Esophagus muscularis mucosa (tissue), 4 donors: ENCODE measurements around the gene UROC1. TPM values are rescaled to one million over a fixed set of nuclear protein-coding genes. Genes with fewer than 3 reads are reported as not detected.

Source experiments
- DNase-seq: peaks from one replicate; pipeline ENCODE4 v3.0.0-alpha.2; 2017; ENCODE audit errors: extremely low spot score
- H3K27ac ChIP-seq, 4 donors: fragments of 200-600 bp; sonication (generic); replicated peaks in 1 of 4; 1 replicate in 3 of 4; 2 replicates in 1 of 4; pipeline ENCODE4 v1.5.1; 2016 to 2019; ENCODE audit warnings: mild to moderate bottlenecking in 1 of 4
- H3K27me3 ChIP-seq, 4 donors: fragments of 200-600 bp; sonication (generic); one replicate each; pipeline versions ENCODE4 v1.5.1 to v1.6.0; 2016 to 2019
- H3K36me3 ChIP-seq, 4 donors: fragments of 200-600 bp; sonication (generic); one replicate each; pipeline ENCODE4 v1.5.1; 2016 to 2019
- H3K4me1 ChIP-seq, 4 donors: fragments of 200-600 bp; sonication (generic); one replicate each; pipeline ENCODE4 v1.5.1; 2016 to 2019
- H3K4me3 ChIP-seq, 4 donors: fragments of 200-600 bp; sonication (generic); 1 replicate in 2 of 4; 2 replicates in 2 of 4; pipeline ENCODE4 v1.5.1; 2016 to 2019; ENCODE audit warnings: mild to moderate bottlenecking in 4 of 4, moderate library complexity in 1 of 4
- H3K9me3 ChIP-seq, 4 donors: fragments of 200-600 bp; sonication (generic); 1 replicate in 3 of 4; 2 replicates in 1 of 4; pipeline ENCODE4 v1.5.1; 2016 to 2019
- CTCF ChIP-seq, 3 experiments: fragments of 200-600 bp in 2 of 3; fragments of 450-650 bp in 1 of 3; sonication (generic) in 2 of 3; IDR thresholded peaks; one replicate each; pipeline ENCODE4 v1.5.1; 2017 to 2019; ENCODE audit warnings: antibody characterized with exemption in 3 of 3, mild to moderate bottlenecking in 2 of 3, moderate library complexity in 1 of 3
- EP300 ChIP-seq: sonication (generic); formaldehyde crosslinking; IDR thresholded peaks from one replicate; pipeline ENCODE4 v1.6.1; 2017; ENCODE audit warnings: antibody characterized with exemption
- POLR2A ChIP-seq: fragments of 450-650 bp; IDR thresholded peaks from one replicate; pipeline ENCODE4 v1.6.1; 2017; ENCODE audit warnings: antibody characterized with exemption, moderate library complexity, mild to moderate bottlenecking, low read depth
- POLR2AphosphoS5 ChIP-seq, 2 donors: sonication (generic); formaldehyde crosslinking; IDR thresholded peaks; one replicate each; pipeline ENCODE4 v1.6.1; 2017; ENCODE audit warnings: antibody characterized with exemption in 2 of 2
- WGBS: methylation state at CpG from one replicate; pipeline ENCODE4 v1.1.5; 2018; 5-methylcytosine and 5-hydroxymethylcytosine counted together
- intact Hi-C: fragments of 100-400 bp; cut with DNase I; formaldehyde crosslinking; loops from one replicate; pipeline ENCODE4 v1.15.1; 2023
- total RNA-seq, 4 donors: library from RNA; depleted of rRNA; stranded (reverse); fragments of >200 nt; gene quantifications; one replicate each; pipeline versions ENCODE4 v1.1.0 to v1.2.1, GENCODE V29; 2016

The UROC1 gene
- total RNA-seq, 4 donors from 2014 or later: not detected

GRCh38 chr3:126533506-126533905 lies 15.9 kb upstream of the UROC1 start:
- no peak for DNase-seq
- Histone ChIP-seq H3K4me3 (no peak overlapping the region), H3K27ac (no peak overlapping the region), H3K4me1 (no peaks in the 10 kb centered on the region), H3K36me3 (no peaks in the 10 kb centered on the region), H3K9me3 (no peaks in the 10 kb centered on the region), H3K27me3 (peaks cover 0 to 40% (median 0%) of the 10 kb centered on the region in 4 donors)
- TF ChIP-seq POLR2AphosphoS5 (IDR thresholded peaks at IDR 0.05) (no peak), CTCF (IDR thresholded peaks at IDR 0.05) (no peak), POLR2A (no peak), EP300 (no peak)
- intact Hi-C loops: no loop called here

- no peaks in the 10 kb centered on the region for H3K9me3 ChIP-seq
- no peak for TF ChIP-seq POLR2AphosphoS5 (IDR thresholded peaks at IDR 0.05)
- TF ChIP-seq CTCF (IDR thresholded peaks at IDR 0.05): no peak
- no peak for TF ChIP-seq EP300
- no peak for TF ChIP-seq POLR2A
- no peak overlapping the region for H3K4me3 ChIP-seq
- no peaks in the 10 kb centered on the region for H3K36me3 ChIP-seq
- intact Hi-C loops: no loop called here
- peaks cover 0 to 21% (median 0%) of the 10 kb centered on the region in 4 donors for H3K27me3 ChIP-seq
- 87% methylated on average over 6 of the region's 6 CpGs for WGBS
- H3K4me1 ChIP-seq: no peaks in the 10 kb centered on the region
- peak overlapping the region in 1 of 4 donors; percentile 10 for H3K27ac ChIP-seq
- DNase-seq: no peak
Measured at GRCh38 chr3:126531051-126531330, 13.4 kb upstream of the UROC1 start.

GRCh38 chr3:126530171-126531050 lies 12.8 kb upstream of the UROC1 start:
- intact Hi-C loops: no loop called here
- no peak for TF ChIP-seq CTCF (IDR thresholded peaks at IDR 0.05)
- no peak for TF ChIP-seq EP300
- no peak for TF ChIP-seq POLR2AphosphoS5 (IDR thresholded peaks at IDR 0.05)
- TF ChIP-seq POLR2A: no peak
- 75% methylated on average over 8 of the region's 18 CpGs for WGBS

GRCh38 chr3:126529585-126530170 lies 12.1 kb upstream of the UROC1 start:
- intact Hi-C loops: no loop called here
- peaks cover 0 to 6% (median 3%) of the 10 kb centered on the region in 4 donors for H3K4me1 ChIP-seq
- DNase-seq: no peak
- no peaks in the 10 kb centered on the region for H3K36me3 ChIP-seq
- H3K27ac ChIP-seq: peak overlapping the region in 2 of 4 donors; percentile 10 to 26
- no peaks in the 10 kb centered on the region for H3K9me3 ChIP-seq
- TF ChIP-seq POLR2A (no peak), EP300 (no peak), CTCF (IDR thresholded peaks at IDR 0.05) (no peak)
- WGBS: 54% methylated on average over 7 of the region's 7 CpGs
- peaks cover 0 to 21% (median under 1%) of the 10 kb centered on the region in 4 donors for H3K27me3 ChIP-seq
- H3K4me3 ChIP-seq: no peak overlapping the region

More at GRCh38 chr3:126530171-126531050, 12.8 kb upstream of the UROC1 start:
- Histone ChIP-seq H3K4me3 (no peak overlapping the region), H3K36me3 (no peaks in the 10 kb centered on the region), H3K4me1 (no peaks in the 10 kb centered on the region), H3K27me3 (peaks cover 0 to 21% (median 0%) of the 10 kb centered on the region in 4 donors), H3K9me3 (no peaks in the 10 kb centered on the region), H3K27ac (peak overlapping the region in 2 of 4 donors; percentile 10 to 26)
- DNase-seq: no peak
